Vagina (tissue), 2 donors: ENCODE data around the gene EYS. TPM values are rescaled to one million over a fixed set of nuclear protein-coding genes. Genes with fewer than 3 reads are reported as not detected.

ENCODE experiments used
- DNase-seq, 2 donors: peaks; one replicate each; pipeline ENCODE4 v3.0.0-alpha.2; 2017; ENCODE audit errors: extremely low spot score in 2 of 2
- H3K27ac ChIP-seq: fragments of 200-600 bp; sonication (generic); one replicate; pipeline ENCODE4 v1.5.1; 2019
- H3K27me3 ChIP-seq: fragments of 200-600 bp; sonication (generic); one replicate; pipeline ENCODE4 v1.5.1; 2019
- H3K36me3 ChIP-seq, 2 donors: fragments of 200-600 bp; sonication (generic); one replicate each; pipeline ENCODE4 v1.5.1; 2017 to 2019
- H3K4me1 ChIP-seq: fragments of 200-600 bp; sonication (generic); one replicate; pipeline ENCODE4 v1.5.1; 2019
- H3K4me3 ChIP-seq, 2 donors: fragments of 200-600 bp; sonication (generic); 1 replicate in 1 of 2; 2 replicates in 1 of 2; pipeline ENCODE4 v1.5.1; 2016 to 2019
- H3K9me3 ChIP-seq: fragments of 200-600 bp; sonication (generic); one replicate; pipeline ENCODE4 v1.5.1; 2019
- CTCF ChIP-seq, 3 experiments: fragments of 450-650 bp in 2 of 3; fragments of 200-600 bp in 1 of 3; sonication (generic) in 1 of 3; IDR thresholded peaks; one replicate each; pipeline ENCODE4 v1.5.1; 2017 to 2019; ENCODE audit warnings: antibody characterized with exemption in 3 of 3, mild to moderate bottlenecking in 2 of 3, moderate library complexity in 2 of 3
- POLR2A ChIP-seq, 2 donors: fragments of 450-650 bp; IDR thresholded peaks; one replicate each; pipeline ENCODE4 v1.6.1; 2017; ENCODE audit warnings: antibody characterized with exemption in 2 of 2, mild to moderate bottlenecking in 2 of 2, moderate library complexity in 2 of 2
- POLR2AphosphoS5 ChIP-seq, 2 donors: sonication (generic); formaldehyde crosslinking; IDR thresholded peaks; one replicate each; pipeline ENCODE4 v1.9.0; 2017; ENCODE audit warnings: antibody characterized with exemption in 2 of 2, mild to moderate bottlenecking in 2 of 2, low read depth in 1 of 2; ENCODE audit not compliant: insufficient read depth in 1 of 2
- intact Hi-C: fragments of 100-400 bp; cut with DNase I; formaldehyde crosslinking; loops from one replicate; pipeline ENCODE4 v1.15.1; 2023
- total RNA-seq: library from RNA; depleted of rRNA; stranded (reverse); fragments of >200 nt; gene quantifications from one replicate; pipeline ENCODE4 v1.2.3, GENCODE V29; 2016

Gene EYS
- total RNA-seq, 1 donor from 2014 or later, result not detected

GRCh38 chr6:64691064-64691463 lies 1016.0 kb downstream of the EYS start:
- Histone ChIP-seq H3K4me1 (no peaks in the 10 kb centered on the region), H3K4me3 (no peak overlapping the region), H3K36me3 (no peaks in the 10 kb centered on the region), H3K27me3 (no peaks in the 10 kb centered on the region), H3K27ac (no peak overlapping the region), H3K9me3 (no peaks in the 10 kb centered on the region)
- TF ChIP-seq POLR2A (IDR thresholded peaks at IDR 0.05) (no peak), POLR2AphosphoS5 (IDR thresholded peaks at IDR 0.05; ENCODE audit: insufficient read depth in 1 of 2, low read depth in 1 of 2) (no peak), CTCF (IDR thresholded peaks at IDR 0.05) (no peak)
- intact Hi-C loops, result no loop called here
- no peak for DNase-seq

- intact Hi-C loops, result no loop called here
- Histone ChIP-seq H3K4me1 (no peaks in the 10 kb centered on the region), H3K27me3 (no peaks in the 10 kb centered on the region), H3K9me3 (no peaks in the 10 kb centered on the region), H3K36me3 (no peaks in the 10 kb centered on the region), H3K4me3 (no peak overlapping the region), H3K27ac (no peak overlapping the region)
- no peak for TF ChIP-seq POLR2AphosphoS5 (IDR thresholded peaks at IDR 0.05; ENCODE audit: insufficient read depth in 1 of 2, low read depth in 1 of 2)
- no peak for TF ChIP-seq CTCF (IDR thresholded peaks at IDR 0.05)
- no peak for TF ChIP-seq POLR2A (IDR thresholded peaks at IDR 0.05)
- DNase-seq, result no peak
These were observed 1021.6 kb downstream of the EYS start for GRCh38 chr6:64685401-64685800.

- intact Hi-C loops, result no loop called here
- TF ChIP-seq POLR2A (IDR thresholded peaks at IDR 0.05), result no peak
- TF ChIP-seq POLR2AphosphoS5 (IDR thresholded peaks at IDR 0.05; ENCODE audit: insufficient read depth in 1 of 2, low read depth in 1 of 2), result no peak
- TF ChIP-seq CTCF (IDR thresholded peaks at IDR 0.05), result no peak
- H3K36me3 ChIP-seq, result no peaks in the 10 kb centered on the region
These were observed 1023.3 kb downstream of the EYS start for GRCh38 chr6:64683682-64684081.

GRCh38 chr6:64681416-64682160 lies 1025.4 kb downstream of the EYS start:
- TF ChIP-seq POLR2AphosphoS5 (IDR thresholded peaks at IDR 0.05; ENCODE audit: insufficient read depth in 1 of 2, low read depth in 1 of 2) (no peak), CTCF (IDR thresholded peaks at IDR 0.05) (no peak), POLR2A (IDR thresholded peaks at IDR 0.05) (no peak)
- H3K27ac ChIP-seq, result no peak overlapping the region
- no peak for DNase-seq
- intact Hi-C loops, result no loop called here
- H3K27me3 ChIP-seq, result no peaks in the 10 kb centered on the region
- H3K36me3 ChIP-seq, result no peaks in the 10 kb centered on the region
- no peak overlapping the region for H3K4me3 ChIP-seq
- no peaks in the 10 kb centered on the region for H3K9me3 ChIP-seq
- H3K4me1 ChIP-seq, result no peaks in the 10 kb centered on the region

More at GRCh38 chr6:64683682-64684081, 1023.3 kb downstream of the EYS start:
- H3K4me1 ChIP-seq, result no peaks in the 10 kb centered on the region
- H3K9me3 ChIP-seq, result no peaks in the 10 kb centered on the region
- no peak overlapping the region for H3K27ac ChIP-seq
- H3K4me3 ChIP-seq, result no peak overlapping the region
- H3K27me3 ChIP-seq, result no peaks in the 10 kb centered on the region
- DNase-seq, result no peak

- Histone ChIP-seq H3K4me1 (no peaks in the 10 kb centered on the region), H3K36me3 (no peaks in the 10 kb centered on the region), H3K27ac (no peak overlapping the region), H3K4me3 (no peak overlapping the region), H3K27me3 (no peaks in the 10 kb centered on the region), H3K9me3 (no peaks in the 10 kb centered on the region)
- TF ChIP-seq CTCF (IDR thresholded peaks at IDR 0.05), result no peak
- TF ChIP-seq POLR2AphosphoS5 (IDR thresholded peaks at IDR 0.05; ENCODE audit: insufficient read depth in 1 of 2, low read depth in 1 of 2), result no peak
- no peak for TF ChIP-seq POLR2A (IDR thresholded peaks at IDR 0.05)
- DNase-seq, result no peak
- intact Hi-C loops, result no loop called here
These were observed 1026.6 kb downstream of the EYS start for GRCh38 chr6:64680446-64680845.
